ENCODE measurements around the gene ARHGEF3. TPM values are rescaled to one million over a fixed set of nuclear protein-coding genes. Genes with fewer than 3 reads are reported as not detected.

ARHGEF3 gene
- total RNA-seq, 1 experiment from 2014 or later = 1.3 TPM

DNA sequence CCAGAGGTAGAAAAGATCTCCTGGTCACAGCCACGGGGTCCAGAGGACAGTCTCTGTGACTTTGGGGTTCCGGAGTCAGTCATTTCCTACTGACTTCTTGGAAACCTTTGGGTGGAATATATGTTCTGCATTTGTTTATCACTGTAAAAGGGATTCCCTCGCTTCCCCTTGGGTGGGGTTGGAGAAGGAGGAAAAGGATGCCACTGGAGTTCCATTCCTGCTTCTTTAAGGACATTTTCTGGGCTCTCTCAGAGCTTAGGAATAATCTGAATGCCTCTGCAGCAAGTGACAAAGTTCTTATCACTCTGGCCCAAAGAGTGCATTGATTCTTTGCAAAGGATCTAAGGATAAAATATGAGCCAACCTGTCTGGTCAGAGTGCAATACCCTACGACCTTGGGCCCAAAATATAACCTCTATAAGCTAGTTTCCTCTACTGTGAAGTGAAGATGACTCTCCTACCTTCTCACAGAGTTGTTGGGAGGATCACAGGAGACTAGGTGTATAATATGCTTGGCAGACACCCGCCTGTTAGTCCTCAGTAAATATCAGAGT lies 17.2 kb downstream of the ARHGEF3 start:
- TF ChIP-seq, protein P1, sequence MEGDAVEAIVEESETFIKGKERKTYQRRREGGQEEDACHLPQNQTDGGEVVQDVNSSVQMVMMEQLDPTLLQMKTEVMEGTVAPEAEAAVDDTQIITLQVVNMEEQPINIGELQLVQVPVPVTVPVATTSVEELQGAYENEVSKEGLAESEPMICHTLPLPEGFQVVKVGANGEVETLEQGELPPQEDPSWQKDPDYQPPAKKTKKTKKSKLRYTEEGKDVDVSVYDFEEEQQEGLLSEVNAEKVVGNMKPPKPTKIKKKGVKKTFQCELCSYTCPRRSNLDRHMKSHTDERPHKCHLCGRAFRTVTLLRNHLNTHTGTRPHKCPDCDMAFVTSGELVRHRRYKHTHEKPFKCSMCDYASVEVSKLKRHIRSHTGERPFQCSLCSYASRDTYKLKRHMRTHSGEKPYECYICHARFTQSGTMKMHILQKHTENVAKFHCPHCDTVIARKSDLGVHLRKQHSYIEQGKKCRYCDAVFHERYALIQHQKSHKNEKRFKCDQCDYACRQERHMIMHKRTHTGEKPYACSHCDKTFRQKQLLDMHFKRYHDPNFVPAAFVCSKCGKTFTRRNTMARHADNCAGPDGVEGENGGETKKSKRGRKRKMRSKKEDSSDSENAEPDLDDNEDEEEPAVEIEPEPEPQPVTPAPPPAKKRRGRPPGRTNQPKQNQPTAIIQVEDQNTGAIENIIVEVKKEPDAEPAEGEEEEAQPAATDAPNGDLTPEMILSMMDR (conservative IDR thresholded peaks at IDR 0.05; ENCODE audit: low read depth, low read length) = no peak
- no peak for TF ChIP-seq EZH2 (IDR thresholded peaks at IDR 0.05; ENCODE audit: borderline replicate concordance, low read depth, low read length, poor library complexity, severe bottlenecking)
- intact Hi-C loops (cut with micrococcal nuclease; ENCODE audit: unreplicated experiment) = no loop called here
- BruUV-seq (replicated peaks) = no TSS peak
- H3K4me1 ChIP-seq (ENCODE audit: insufficient read depth, low read length, poor library complexity, severe bottlenecking) = no peaks in the 10 kb centered on the region
- no peak for DNase-seq (ENCODE audit: low spot score)
- H3K27ac ChIP-seq (ENCODE audit: low read depth, low read length, poor library complexity, severe bottlenecking) = no peak overlapping the region
- POLR2A ChIA-PET (ENCODE audit: low non-redundant PET) = no interaction called here
- CTCF ChIA-PET = no interaction called here
- no peaks in the 10 kb centered on the region for H3K27me3 ChIP-seq (replicated peaks; ENCODE audit: insufficient read depth, low read depth, low read length, poor library complexity)
- H3K9me3 ChIP-seq (ENCODE audit: low read depth, low read length, poor library complexity, severe bottlenecking) = no peaks in the 10 kb centered on the region
- no peak overlapping the region for H3K4me3 ChIP-seq (ENCODE audit: low read depth, low read length, poor library complexity, severe bottlenecking)
- H3K36me3 ChIP-seq (ENCODE audit: insufficient read depth, low read length, poor library complexity, severe bottlenecking) = no peaks in the 10 kb centered on the region

DNA sequence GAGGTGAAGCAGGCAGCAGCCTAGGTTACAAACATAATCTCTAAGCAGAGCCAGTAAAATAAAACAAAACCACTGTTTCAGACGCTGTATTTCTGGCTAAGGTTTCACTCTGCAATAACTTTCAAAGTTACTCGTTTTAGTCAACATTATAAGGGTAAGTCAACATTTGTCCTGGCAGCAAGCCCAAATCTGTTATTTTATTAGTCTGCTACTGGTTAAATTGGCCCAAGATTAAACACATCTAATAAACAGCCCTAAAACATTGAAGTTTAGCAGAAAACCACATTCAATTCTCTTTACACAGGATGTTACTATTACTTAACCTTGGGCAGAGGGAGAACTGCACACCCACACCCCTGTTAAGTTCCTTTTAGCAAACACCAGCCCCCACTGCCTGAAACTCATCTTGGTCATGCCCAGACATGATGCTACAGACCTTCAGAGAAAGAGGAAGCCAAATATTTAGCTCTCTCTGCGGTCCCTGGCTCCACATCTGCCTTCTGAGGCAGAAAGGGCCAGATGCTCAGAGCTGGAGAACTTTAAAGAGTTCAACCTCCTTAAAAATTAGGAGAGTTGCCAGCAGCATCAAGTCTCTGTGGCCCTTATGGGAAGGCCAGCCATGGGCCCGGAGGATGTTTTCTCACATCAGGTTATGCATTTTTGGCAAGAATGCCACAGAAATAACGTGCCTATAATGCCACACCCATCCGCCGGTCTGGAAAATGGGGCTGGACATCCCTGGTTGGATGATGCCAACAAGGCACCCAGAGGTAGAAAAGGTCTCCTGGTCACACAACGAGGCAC lies 17.9 kb downstream of the ARHGEF3 start:
- TF ChIP-seq EZH2 (IDR thresholded peaks at IDR 0.05; ENCODE audit: borderline replicate concordance, low read depth, low read length, poor library complexity, severe bottlenecking) = no peak
- TF ChIP-seq, protein P1 (conservative IDR thresholded peaks at IDR 0.05; ENCODE audit: low read depth, low read length) = no peak
- H3K4me3 ChIP-seq (ENCODE audit: low read depth, low read length, poor library complexity, severe bottlenecking) = no peak overlapping the region

DNA sequence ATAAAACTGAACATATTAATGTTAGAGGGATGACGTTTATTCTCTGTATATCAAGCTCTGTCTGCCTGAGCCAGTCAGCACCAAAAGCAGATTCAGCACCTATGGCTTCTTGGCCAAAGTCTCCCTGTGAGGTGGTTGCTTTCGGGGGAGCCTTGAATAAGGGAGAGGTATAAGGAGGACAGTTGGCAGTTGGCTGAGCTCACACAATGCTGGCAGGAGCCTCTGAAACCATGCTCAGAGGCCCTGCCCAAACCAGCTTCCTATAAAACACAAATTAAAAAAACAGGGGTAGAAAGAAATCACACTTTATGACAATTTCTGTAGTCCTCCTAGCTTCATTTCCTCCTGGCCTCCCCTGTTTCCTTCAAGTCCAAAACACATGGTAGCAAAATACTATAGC lies 18.8 kb downstream of the ARHGEF3 start:
- Histone ChIP-seq H3K27ac (ENCODE audit: low read depth, low read length, poor library complexity, severe bottlenecking) (no peak overlapping the region), H3K27me3 (replicated peaks; ENCODE audit: insufficient read depth, low read depth, low read length, poor library complexity) (no peaks in the 10 kb centered on the region), H3K36me3 (ENCODE audit: insufficient read depth, low read length, poor library complexity, severe bottlenecking) (no peaks in the 10 kb centered on the region), H3K4me1 (ENCODE audit: insufficient read depth, low read length, poor library complexity, severe bottlenecking) (no peaks in the 10 kb centered on the region), H3K4me3 (ENCODE audit: low read depth, low read length, poor library complexity, severe bottlenecking) (no peak overlapping the region), H3K9me3 (ENCODE audit: low read depth, low read length, poor library complexity, severe bottlenecking) (no peaks in the 10 kb centered on the region)
- no peak for TF ChIP-seq EZH2 (IDR thresholded peaks at IDR 0.05; ENCODE audit: borderline replicate concordance, low read depth, low read length, poor library complexity, severe bottlenecking)
- TF ChIP-seq, protein P1 (conservative IDR thresholded peaks at IDR 0.05; ENCODE audit: low read depth, low read length) = no peak
- ChIA-PET POLR2A (ENCODE audit: low non-redundant PET) (no interaction called here), CTCF (no interaction called here)
- BruUV-seq (replicated peaks) = no TSS peak
- no peak for DNase-seq (ENCODE audit: low spot score)
- intact Hi-C loops (cut with micrococcal nuclease; ENCODE audit: unreplicated experiment) = no loop called here

More for the DNA sequence above, 17.9 kb downstream of the ARHGEF3 start:
- Histone ChIP-seq H3K4me1 (ENCODE audit: insufficient read depth, low read length, poor library complexity, severe bottlenecking) (no peaks in the 10 kb centered on the region), H3K9me3 (ENCODE audit: low read depth, low read length, poor library complexity, severe bottlenecking) (no peaks in the 10 kb centered on the region), H3K27me3 (replicated peaks; ENCODE audit: insufficient read depth, low read depth, low read length, poor library complexity) (no peaks in the 10 kb centered on the region), H3K27ac (ENCODE audit: low read depth, low read length, poor library complexity, severe bottlenecking) (no peak overlapping the region), H3K36me3 (ENCODE audit: insufficient read depth, low read length, poor library complexity, severe bottlenecking) (no peaks in the 10 kb centered on the region)
- POLR2A ChIA-PET (ENCODE audit: low non-redundant PET) = no interaction called here
- intact Hi-C loops (cut with micrococcal nuclease; ENCODE audit: unreplicated experiment) = no loop called here
- no TSS peak for BruUV-seq (replicated peaks)
- DNase-seq (ENCODE audit: low spot score) = no peak
- CTCF ChIA-PET = no interaction called here

All from A673 (cell line).